Testis (tissue), 3 donors: ENCODE data around the gene AIRE. TPM values are rescaled to one million over a fixed set of nuclear protein-coding genes. Genes with fewer than 3 reads are reported as not detected.
"Not testable (repeated sequence)": the region's sequence is repeated elsewhere in the genome, so short reads cannot be mapped to it uniquely, and the experiment has no call there.

Source experiments
- DNase-seq: peaks from one replicate; pipeline ENCODE4 v3.0.0-alpha.2; 2019
- H3K27ac ChIP-seq, 2 donors: fragments of 200-600 bp; sonication (generic); one replicate each; pipeline ENCODE4 v1.5.1; 2019
- H3K27me3 ChIP-seq: fragments of 200-600 bp; sonication (generic); one replicate; pipeline ENCODE4 v1.5.1; 2019
- H3K36me3 ChIP-seq: fragments of 200-600 bp; sonication (generic); one replicate; pipeline ENCODE4 v1.5.1; 2017; ENCODE audit warnings: low read depth; ENCODE audit errors: missing control alignments
- H3K4me1 ChIP-seq: fragments of 200-600 bp; sonication (generic); one replicate; pipeline ENCODE4 v1.5.1; 2019
- H3K4me3 ChIP-seq, 2 donors: fragments of 200-600 bp; sonication (generic); one replicate each; pipeline ENCODE4 v1.5.1; 2017 to 2019
- H3K9me3 ChIP-seq: fragments of 200-600 bp; sonication (generic); one replicate; pipeline ENCODE4 v1.5.1; 2017
- CTCF ChIP-seq, 3 experiments: fragments of 450-650 bp in 2 of 3; fragments of 200-600 bp in 1 of 3; sonication (generic) in 1 of 3; IDR thresholded peaks; one replicate each; pipeline ENCODE4 v1.5.1; 2016 to 2019; ENCODE audit warnings: antibody characterized with exemption in 3 of 3, mild to moderate bottlenecking in 2 of 3, moderate library complexity in 1 of 3
- POLR2A ChIP-seq: fragments of 450-650 bp; IDR thresholded peaks from one replicate; pipeline ENCODE4 v1.6.1; 2017; ENCODE audit warnings: antibody characterized with exemption, mild to moderate bottlenecking, moderate library complexity
- WGBS, 2 donors: methylation state at CpG; one replicate each; pipeline ENCODE4 v1.1.5; 2018; 5-methylcytosine and 5-hydroxymethylcytosine counted together
- intact Hi-C: fragments of 100-400 bp; cut with DNase I; formaldehyde crosslinking; loops from one replicate; pipeline ENCODE4 v1.15.1; 2023; ENCODE audit warnings: low total_unique reads
- polyA plus RNA-seq: library from polyadenylated mRNA; stranded (reverse); fragments of 350-450 nt; fragmentation: Illumina TruSeq; extraction: RNeasy Lipid Tissue Mini Kit (QIAGEN cat#74804); gene quantifications from one replicate; pipeline ENCODE4 v1.2.3, GENCODE V29; 2014; ENCODE audit warnings: low read depth, low replicate concordance; ENCODE audit not compliant: insufficient read depth
- total RNA-seq, 2 donors: library from RNA; depleted of rRNA; stranded (reverse); fragments of >200 nt; gene quantifications; one replicate each; pipeline ENCODE4 v1.2.3, GENCODE V29; 2016

The AIRE gene
- total and polyA plus RNA-seq, 3 donors from 2014 or later = 0.16 to 0.68 (median 0.55) TPM

DNA sequence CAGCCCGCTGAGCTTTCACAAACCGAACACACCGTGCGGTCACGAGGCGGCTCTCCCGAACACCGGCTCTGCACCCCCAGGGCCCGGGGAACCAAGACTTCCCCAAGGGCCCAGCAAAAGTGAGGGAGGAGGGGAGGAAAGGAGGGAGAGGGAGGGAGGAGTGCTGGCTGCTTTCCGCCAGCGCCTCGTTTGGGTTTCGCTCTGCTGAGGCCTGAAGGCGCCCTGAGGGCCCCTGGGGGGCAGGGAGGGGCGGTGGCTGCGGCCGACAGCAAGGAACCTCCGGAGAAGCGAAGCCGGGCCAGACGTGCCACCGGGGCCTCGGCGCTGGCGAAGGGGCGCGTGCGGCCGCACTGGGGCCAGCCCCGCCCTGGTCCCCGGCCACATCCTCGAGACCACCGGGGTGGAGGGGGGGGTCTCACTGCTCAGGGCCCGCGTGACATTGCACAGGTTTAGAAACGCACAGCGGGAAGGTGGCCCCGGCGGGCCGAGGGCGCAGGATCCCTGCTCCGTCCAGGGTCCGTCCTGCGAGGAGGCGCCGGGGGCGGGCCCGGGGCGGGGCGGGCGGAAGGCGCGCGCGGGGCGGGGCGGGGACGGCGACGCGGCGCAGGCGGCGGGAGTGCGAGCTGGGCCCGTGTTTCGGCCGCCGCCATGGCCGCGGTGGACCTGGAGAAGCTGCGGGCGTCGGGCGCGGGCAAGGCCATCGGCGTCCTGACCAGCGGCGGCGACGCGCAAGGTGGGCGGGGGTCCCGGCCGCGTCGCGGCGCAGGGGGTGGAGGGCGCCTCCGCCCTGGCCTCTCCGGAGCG, 14.0 kb downstream of the AIRE start, which contains the start of gene PFKL:
PFKL (plus strand) TSS at position 596 of the 804 bp plus-strand sequence; CDS start at position 649, 53 bp downstream.
- Histone ChIP-seq H3K27ac (peak within 1 kb of the TSS; percentile 87 to 94), H3K4me1 (peaks cover 51% of the 10 kb centered on the region), H3K36me3 (no peaks in the 10 kb centered on the region), H3K27me3 (no peaks in the 10 kb centered on the region), H3K4me3 (peak within 1 kb of the TSS; percentile 78 to 83), H3K9me3 (no peaks in the 10 kb centered on the region)
- DNase-seq = peak; percentile 74
- intact Hi-C loops = no loop called here
- TF ChIP-seq CTCF (IDR thresholded peaks at IDR 0.05) = no peak
- no peak for TF ChIP-seq POLR2A
- 1% methylated on average over 30 to 35 of the region's 94 CpGs for WGBS, 2 donors

GRCh38 chr21:44300262-44300959, 14.7 kb downstream of the AIRE start:
- H3K4me3 ChIP-seq = peak overlapping the region; percentile 78 to 83
- H3K9me3 ChIP-seq = no peaks in the 10 kb centered on the region
- no peaks in the 10 kb centered on the region for H3K27me3 ChIP-seq
- DNase-seq = peak; percentile 70
- peaks cover 51% of the 10 kb centered on the region for H3K4me1 ChIP-seq
- intact Hi-C loops = no loop called here
- 0 to 2% methylated on average over 11 to 31 of the region's 67 CpGs for WGBS, 2 donors
- TF ChIP-seq CTCF (IDR thresholded peaks at IDR 0.05) (no peak), POLR2A (no peak)
- H3K27ac ChIP-seq = peak overlapping the region; percentile 59 to 87
- H3K36me3 ChIP-seq = no peaks in the 10 kb centered on the region

DNA sequence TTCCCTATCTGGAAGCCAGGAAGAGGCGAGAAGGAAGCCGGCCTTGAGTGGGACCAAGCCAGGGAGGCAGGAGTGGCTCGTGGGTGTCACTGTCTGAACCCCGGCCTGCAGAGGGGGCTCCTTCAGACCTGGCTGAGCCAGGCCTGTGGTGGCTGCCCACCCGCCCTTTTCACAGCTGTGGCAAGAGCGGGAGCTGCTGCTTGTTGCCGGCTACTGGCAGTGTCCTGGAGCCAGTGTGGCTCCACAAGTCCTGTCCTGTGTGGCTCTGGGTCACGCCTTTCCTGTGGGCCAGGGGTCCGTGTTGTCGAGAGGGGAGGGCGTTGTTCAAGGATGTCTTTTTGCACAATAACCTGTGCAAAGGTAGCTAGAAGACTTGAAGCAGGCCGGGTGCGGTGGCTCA, 15.5 kb downstream of the AIRE start:
- TF ChIP-seq POLR2A (no peak), CTCF (IDR thresholded peaks at IDR 0.05) (no peak)
- 60 to 61% methylated on average over 2 to 13 of the region's 13 CpGs for WGBS, 2 donors
- no peaks in the 10 kb centered on the region for H3K9me3 ChIP-seq
- peaks cover 54% of the 10 kb centered on the region for H3K4me1 ChIP-seq
- H3K27ac ChIP-seq = peak overlapping the region; percentile 59 to 87
- no peak for DNase-seq
- peak overlapping the region; percentile 78 to 83 for H3K4me3 ChIP-seq
- no peaks in the 10 kb centered on the region for H3K27me3 ChIP-seq
- intact Hi-C loops = no loop called here
- H3K36me3 ChIP-seq = no peaks in the 10 kb centered on the region

DNA sequence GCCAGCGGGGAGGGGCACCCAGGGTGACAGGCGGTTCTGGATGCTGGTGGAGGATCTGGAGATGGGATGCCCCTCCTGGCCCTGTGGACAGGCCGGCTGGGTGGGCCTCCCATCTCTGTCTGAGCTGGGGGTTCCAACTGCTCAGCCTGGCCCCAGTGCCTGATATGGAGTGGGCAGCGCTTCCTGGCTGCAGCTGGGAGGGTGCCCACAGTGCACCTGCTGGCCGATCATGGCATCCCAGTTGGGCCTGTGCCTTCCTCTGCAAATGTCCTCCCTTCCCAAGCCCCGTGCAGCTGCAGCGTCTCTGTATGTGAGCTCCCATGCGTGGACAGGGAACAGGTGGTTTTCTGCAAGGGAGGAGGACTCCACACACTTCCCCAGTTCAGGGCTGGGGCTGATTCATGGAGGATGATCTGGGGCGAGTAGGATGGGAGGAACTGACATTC, 16.3 kb downstream of the AIRE start:
- intact Hi-C loops = no loop called here
- Histone ChIP-seq H3K36me3 (no peaks in the 10 kb centered on the region), H3K9me3 (no peaks in the 10 kb centered on the region), H3K27me3 (no peaks in the 10 kb centered on the region), H3K27ac (no peak overlapping the region), H3K4me1 (peaks cover 62% of the 10 kb centered on the region), H3K4me3 (no peak overlapping the region)
- DNase-seq = no peak
- TF ChIP-seq POLR2A (no peak), CTCF (IDR thresholded peaks at IDR 0.05) (peak in 1 of 3 experiments; percentile 14)
- 56 to 80% methylated on average over 3 to 9 of the region's 9 CpGs for WGBS, 2 donors

- 90 to 91% methylated on average over 18 to 23 of the region's 23 CpGs for WGBS, 2 donors
- H3K36me3 ChIP-seq, H3K27me3 ChIP-seq, H3K9me3 ChIP-seq, intact Hi-C loops, H3K4me3 ChIP-seq: not testable (repeated sequence)
- peak; percentile 53 for DNase-seq
- Histone ChIP-seq H3K4me1 (peaks cover 66% of the 10 kb centered on the region), H3K27ac (peak overlapping the region in 1 of 2 donors; percentile 19)
These were observed 17.1 kb downstream of the AIRE start for GRCh38 chr21:44302573-44303401.
